Astrocyte (in vitro differentiated cells and primary cell): ENCODE measurements around the gene PTH1R.

ENCODE experiments used
- EZH2 ChIP-seq: IDR thresholded peaks from 2 replicates; pipeline ENCODE4 v1.6.1; 2012; ENCODE audit warnings: mild to moderate bottlenecking, low read length, inconsistent platforms; ENCODE audit not compliant: insufficient read depth
- TF ChIP-seq, protein P1 (sequence below): IDR thresholded peaks from 2 replicates; pipeline ENCODE4 v1.5.1; 2011; ENCODE audit warnings: low read depth, mild to moderate bottlenecking, inconsistent platforms, low read length, moderate library complexity; ENCODE audit not compliant: insufficient read depth

DNA sequence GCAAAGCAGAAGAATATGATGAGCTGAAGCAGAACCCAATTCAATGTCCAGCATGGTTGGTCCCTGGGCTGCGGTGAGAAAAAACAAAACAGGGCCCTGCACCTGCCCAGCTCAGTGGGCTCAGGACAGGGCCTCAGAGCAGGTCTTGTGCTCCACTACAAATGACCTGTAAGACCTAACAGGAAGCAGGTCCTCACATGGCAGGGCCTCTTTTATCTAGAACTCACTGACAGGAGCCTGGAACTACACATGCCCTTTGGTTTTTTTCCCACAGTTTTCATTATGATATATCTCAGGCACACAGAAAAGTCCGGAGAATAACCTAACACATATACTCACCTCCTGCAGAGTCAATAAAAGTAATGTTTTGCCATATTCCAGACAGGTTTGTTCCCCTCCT is 60.6 kb downstream of the PTH1R start:
- TF ChIP-seq, protein P1, sequence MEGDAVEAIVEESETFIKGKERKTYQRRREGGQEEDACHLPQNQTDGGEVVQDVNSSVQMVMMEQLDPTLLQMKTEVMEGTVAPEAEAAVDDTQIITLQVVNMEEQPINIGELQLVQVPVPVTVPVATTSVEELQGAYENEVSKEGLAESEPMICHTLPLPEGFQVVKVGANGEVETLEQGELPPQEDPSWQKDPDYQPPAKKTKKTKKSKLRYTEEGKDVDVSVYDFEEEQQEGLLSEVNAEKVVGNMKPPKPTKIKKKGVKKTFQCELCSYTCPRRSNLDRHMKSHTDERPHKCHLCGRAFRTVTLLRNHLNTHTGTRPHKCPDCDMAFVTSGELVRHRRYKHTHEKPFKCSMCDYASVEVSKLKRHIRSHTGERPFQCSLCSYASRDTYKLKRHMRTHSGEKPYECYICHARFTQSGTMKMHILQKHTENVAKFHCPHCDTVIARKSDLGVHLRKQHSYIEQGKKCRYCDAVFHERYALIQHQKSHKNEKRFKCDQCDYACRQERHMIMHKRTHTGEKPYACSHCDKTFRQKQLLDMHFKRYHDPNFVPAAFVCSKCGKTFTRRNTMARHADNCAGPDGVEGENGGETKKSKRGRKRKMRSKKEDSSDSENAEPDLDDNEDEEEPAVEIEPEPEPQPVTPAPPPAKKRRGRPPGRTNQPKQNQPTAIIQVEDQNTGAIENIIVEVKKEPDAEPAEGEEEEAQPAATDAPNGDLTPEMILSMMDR = no peak
- TF ChIP-seq EZH2 = no peak
